Ovary (tissue), 3 donors: ENCODE results near the gene ITSN1.

Source experiments
- EP300 ChIP-seq: sonication (generic); formaldehyde crosslinking; IDR thresholded peaks from one replicate; pipeline ENCODE4 v1.6.1; 2017; ENCODE audit warnings: antibody characterized with exemption
- POLR2A ChIP-seq: fragments of 450-650 bp; IDR thresholded peaks from one replicate; pipeline ENCODE4 v1.6.1; 2017; ENCODE audit warnings: antibody characterized with exemption, mild to moderate bottlenecking, moderate library complexity
- TF ChIP-seq, protein P1 (sequence below), 3 donors: fragments of 450-650 bp in 2 of 3; fragments of 200-600 bp in 1 of 3; IDR thresholded peaks; one replicate each; pipeline versions ENCODE4 v1.5.1 to v1.8.0; 2016 to 2022; ENCODE audit warnings: antibody characterized with exemption in 3 of 3, mild to moderate bottlenecking in 1 of 3
- donor health status: DM: no; HTN: no; CAD: no.

GRCh38 chr21:33869873-33870272, 227.6 kb downstream of the ITSN1 start:
- TF ChIP-seq, protein P1, sequence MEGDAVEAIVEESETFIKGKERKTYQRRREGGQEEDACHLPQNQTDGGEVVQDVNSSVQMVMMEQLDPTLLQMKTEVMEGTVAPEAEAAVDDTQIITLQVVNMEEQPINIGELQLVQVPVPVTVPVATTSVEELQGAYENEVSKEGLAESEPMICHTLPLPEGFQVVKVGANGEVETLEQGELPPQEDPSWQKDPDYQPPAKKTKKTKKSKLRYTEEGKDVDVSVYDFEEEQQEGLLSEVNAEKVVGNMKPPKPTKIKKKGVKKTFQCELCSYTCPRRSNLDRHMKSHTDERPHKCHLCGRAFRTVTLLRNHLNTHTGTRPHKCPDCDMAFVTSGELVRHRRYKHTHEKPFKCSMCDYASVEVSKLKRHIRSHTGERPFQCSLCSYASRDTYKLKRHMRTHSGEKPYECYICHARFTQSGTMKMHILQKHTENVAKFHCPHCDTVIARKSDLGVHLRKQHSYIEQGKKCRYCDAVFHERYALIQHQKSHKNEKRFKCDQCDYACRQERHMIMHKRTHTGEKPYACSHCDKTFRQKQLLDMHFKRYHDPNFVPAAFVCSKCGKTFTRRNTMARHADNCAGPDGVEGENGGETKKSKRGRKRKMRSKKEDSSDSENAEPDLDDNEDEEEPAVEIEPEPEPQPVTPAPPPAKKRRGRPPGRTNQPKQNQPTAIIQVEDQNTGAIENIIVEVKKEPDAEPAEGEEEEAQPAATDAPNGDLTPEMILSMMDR (IDR thresholded peaks at IDR 0.05): no peak
- TF ChIP-seq EP300: no peak
- TF ChIP-seq POLR2A: no peak
